ENCODE results near the gene HNRNPL. TPM values are rescaled to one million over a fixed set of nuclear protein-coding genes. Genes with fewer than 3 reads are reported as not detected.

HNRNPL gene
- total RNA-seq, 2 donors from 2014 or later: 102 to 115 TPM

DNA sequence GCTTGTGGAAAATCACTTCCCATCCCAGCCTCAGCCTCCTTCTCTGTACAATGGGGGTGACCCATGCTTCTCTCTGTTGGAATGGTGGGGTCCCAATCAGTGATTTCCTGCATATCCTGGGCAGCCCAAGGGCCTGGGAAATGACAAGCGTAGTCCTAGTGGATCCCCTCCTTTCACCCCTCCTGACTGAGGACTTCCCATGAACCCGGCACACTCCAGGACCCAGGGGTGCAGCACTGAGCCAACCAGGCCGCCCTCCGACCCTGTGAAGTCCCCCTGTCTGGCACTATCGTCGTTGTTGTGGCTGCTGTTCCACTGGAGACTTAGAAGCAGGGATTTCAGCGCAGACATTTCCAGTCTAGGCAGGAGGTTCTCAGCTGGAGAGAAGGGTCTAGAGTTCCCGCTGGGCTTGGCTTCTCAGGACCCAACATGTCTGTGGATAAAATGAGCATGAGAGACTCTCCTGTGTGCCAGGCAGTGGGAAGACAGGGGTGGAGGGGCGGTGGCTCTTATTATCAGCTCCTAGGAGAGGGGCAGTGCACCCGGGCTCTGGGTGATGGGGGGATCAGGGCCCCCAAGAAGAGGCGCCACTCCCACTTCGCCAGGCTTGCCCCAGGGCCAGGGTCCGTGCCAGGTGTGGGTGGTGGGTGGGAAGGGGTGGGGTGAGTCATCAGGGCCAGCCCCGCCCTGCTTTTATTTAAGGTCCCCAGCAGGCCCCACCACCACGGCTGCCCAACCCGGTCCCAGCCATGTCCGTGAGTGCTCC lies 61.1 kb downstream of the HNRNPL start, which contains the start of gene LGALS7B:
TSS of gene LGALS7B (plus strand) at position 723 of the 766 bp plus-strand sequence. CDS start at position 750, 27 bp downstream.
- TF ChIP-seq CTCF (IDR thresholded peaks at IDR 0.05): no peak
- no peak within 1 kb of the TSS for H3K27ac ChIP-seq
- no peak within 1 kb of the TSS for H3K4me3 ChIP-seq
- H3K36me3 ChIP-seq: no peaks in the 10 kb centered on the region
- no peaks in the 10 kb centered on the region for H3K4me1 ChIP-seq
- no peak for DNase-seq (ENCODE audit: low spot score)
- H3K9me3 ChIP-seq: no peaks in the 10 kb centered on the region
- H3K27me3 ChIP-seq: no peaks in the 10 kb centered on the region

DNA sequence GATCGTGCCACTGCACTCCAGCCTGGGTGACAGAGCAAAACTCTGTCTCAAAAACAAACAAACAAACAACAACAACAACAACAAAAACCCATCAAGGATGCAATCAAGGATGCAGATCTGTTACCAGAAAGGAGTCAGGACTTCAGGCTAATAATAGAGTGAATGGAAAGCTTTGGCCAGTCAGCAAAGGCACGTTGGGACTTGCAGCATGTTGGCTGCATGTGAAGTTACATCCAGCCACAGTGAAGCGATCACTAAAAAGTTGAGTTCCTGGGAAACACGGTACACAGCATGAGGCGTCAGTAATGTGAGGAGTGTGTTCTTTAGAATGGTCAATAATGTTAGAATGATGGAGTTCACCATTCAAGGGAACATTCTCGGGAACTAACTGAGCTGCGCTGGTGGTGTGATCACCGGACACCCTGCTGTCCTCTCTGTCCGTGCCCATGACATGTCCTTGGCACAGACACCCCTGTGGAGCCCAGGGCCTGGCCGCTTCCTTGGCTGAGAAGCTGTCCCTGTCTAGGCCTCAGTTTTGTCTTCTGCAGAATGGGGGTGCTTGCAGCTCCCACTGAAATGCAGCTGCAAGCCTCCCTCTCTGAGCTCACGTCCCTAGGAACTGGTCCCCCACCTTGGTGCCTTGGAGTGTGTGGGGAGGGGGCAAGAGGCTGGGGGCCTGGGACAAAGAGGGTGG lies 63.1 kb downstream of the HNRNPL start:
- no peak for TF ChIP-seq CTCF (IDR thresholded peaks at IDR 0.05)
- no peaks in the 10 kb centered on the region for H3K36me3 ChIP-seq

More for the DNA sequence above, 63.1 kb downstream of the HNRNPL start:
- H3K4me1 ChIP-seq: no peaks in the 10 kb centered on the region
- H3K9me3 ChIP-seq: no peaks in the 10 kb centered on the region
- no peak for DNase-seq (ENCODE audit: low spot score)
- H3K4me3 ChIP-seq: no peak overlapping the region
- no peak overlapping the region for H3K27ac ChIP-seq
- no peaks in the 10 kb centered on the region for H3K27me3 ChIP-seq

Other genes with a start within 250 kb of the HNRNPL start
- 1 to 10 TPM in 1 of 2 donors, under 1 TPM in 1; 0.83 to 4.2 TPM for gene MAP4K1, start 232.0 kb downstream of the HNRNPL start, total RNA-seq
- gene EIF3K, start 230.8 kb downstream of the HNRNPL start, total RNA-seq: 100 to 1,000 TPM; 716 to 786 TPM
- gene ACTN4, start 202.3 kb downstream of the HNRNPL start, total RNA-seq: 100 to 1,000 TPM; 115 to 180 TPM
- gene CAPN12, start 105.5 kb downstream of the HNRNPL start, total RNA-seq: under 1 TPM; 0.74 to 0.90 TPM
- gene LGALS7, start 76.5 kb downstream of the HNRNPL start, total RNA-seq: not detected
- gene LGALS7B, start 60.8 kb downstream of the HNRNPL start, total RNA-seq: 1 to 10 TPM in 1 of 2 donors, not detected in 1; 1.8 TPM
- gene LGALS4, start 37.0 kb downstream of the HNRNPL start, total RNA-seq: under 1 TPM in 1 of 2 donors, not detected in 1; 0.67 TPM
- 100 to 1,000 TPM; 309 to 329 TPM for gene ECH1, start 18.2 kb downstream of the HNRNPL start, total RNA-seq
- gene RINL, start 28.3 kb upstream of the HNRNPL start, total RNA-seq: 1 to 10 TPM; 3.3 to 5.5 TPM
- 100 to 1,000 TPM in 1 of 2 donors, 10 to 100 TPM in 1; 91.5 to 170 TPM for gene SIRT2, start 49.6 kb upstream of the HNRNPL start, total RNA-seq
- gene NFKBIB, start 50.0 kb upstream of the HNRNPL start, total RNA-seq: 10 to 100 TPM; 13.3 to 29.2 TPM
- not detected for gene CCER2, start 62.2 kb upstream of the HNRNPL start, total RNA-seq
- gene SARS2, start 80.8 kb upstream of the HNRNPL start, total RNA-seq: 10 to 100 TPM; 13.7 to 24.3 TPM
- gene MRPS12, start 81.0 kb upstream of the HNRNPL start, total RNA-seq: 10 to 100 TPM; 39.5 to 58.7 TPM
- gene FBXO17, start 125.8 kb upstream of the HNRNPL start, total RNA-seq: 10 to 100 TPM in 1 of 2 donors, 1 to 10 TPM in 1; 5.7 to 13.1 TPM
- 1 to 10 TPM; 5.1 to 7.2 TPM for gene FBXO27, start 182.6 kb upstream of the HNRNPL start, total RNA-seq
- not detected for gene ACP7, start 234.4 kb upstream of the HNRNPL start, total RNA-seq

All from right atrium auricular region (tissue), 2 donors.